ENCODE measurements around the gene RPL19. TPM values are rescaled to one million over a fixed set of nuclear protein-coding genes. Genes with fewer than 3 reads are reported as not detected.

The RPL19 gene
- total and polyA plus RNA-seq, 4 donors, result 475 to 999 (median 749) TPM

- Histone ChIP-seq H3K27me3 (ENCODE audit: control insufficient read depth in 4 of 4, insufficient read depth in 4 of 4, low read length in 3 of 4) (peaks cover 0 to 3% (median 1%) of the 10 kb centered on the region in 4 donors), H3K9ac (ENCODE audit: low read depth in 1 of 2, low read length in 2 of 2) (no peak overlapping the region), H3K4me3 (ENCODE audit: low read depth in 1 of 3, low read length in 3 of 3) (no peak overlapping the region), H3K9me3 (ENCODE audit: control insufficient read depth in 4 of 4, low read length in 3 of 4) (no peaks in the 10 kb centered on the region), H3K4me1 (ENCODE audit: control insufficient read depth in 4 of 4, insufficient read depth in 4 of 4, low read length in 3 of 4) (peaks cover 5 to 9% (median 6%) of the 10 kb centered on the region in 4 donors), H3K36me3 (ENCODE audit: control insufficient read depth in 4 of 4, insufficient read depth in 3 of 4, low read depth in 1 of 4, low read length in 3 of 4) (no peaks in the 10 kb centered on the region), H3K27ac (ENCODE audit: low read depth in 1 of 2, low read length in 2 of 2) (no peak overlapping the region)
- TF ChIP-seq ZBTB33 (IDR thresholded peaks at IDR 0.05), result no peak
- no peak for TF ChIP-seq REST (IDR thresholded peaks at IDR 0.05)
- no peak for TF ChIP-seq JUND (IDR thresholded peaks at IDR 0.05)
- no peak for TF ChIP-seq EGR1 (IDR thresholded peaks at IDR 0.05; ENCODE audit: low read depth in 2 of 2)
- no peak for TF ChIP-seq YY1 (IDR thresholded peaks at IDR 0.05)
- TF ChIP-seq RXRA (IDR thresholded peaks at IDR 0.05), result no peak
- no peak for TF ChIP-seq HNF4A (conservative IDR thresholded peaks at IDR 0.05)
- 86% methylated on average over 14 of the region's 14 CpGs for WGBS
- DNase-seq (ENCODE audit: low spot score), result no peak
These were observed 31.0 kb upstream of the RPL19 start for GRCh38 chr17:39169101-39169500.

GRCh38 chr17:39169518-39169917, 30.6 kb upstream of the RPL19 start:
- no peak overlapping the region for H3K4me3 ChIP-seq (ENCODE audit: low read depth in 1 of 3, low read length in 3 of 3)
- H3K27ac ChIP-seq (ENCODE audit: low read depth in 1 of 2, low read length in 2 of 2), result no peak overlapping the region
- no peaks in the 10 kb centered on the region for H3K9me3 ChIP-seq (ENCODE audit: control insufficient read depth in 4 of 4, low read length in 3 of 4)
- no peak for DNase-seq (ENCODE audit: low spot score)
- 83% methylated on average over 3 of the region's 3 CpGs for WGBS
- H3K27me3 ChIP-seq (ENCODE audit: control insufficient read depth in 4 of 4, insufficient read depth in 4 of 4, low read length in 3 of 4), result peaks cover 0 to 3% (median 1%) of the 10 kb centered on the region in 4 donors
- H3K9ac ChIP-seq (ENCODE audit: low read depth in 1 of 2, low read length in 2 of 2), result no peak overlapping the region
- peaks cover 5 to 8% (median 5%) of the 10 kb centered on the region in 4 donors for H3K4me1 ChIP-seq (ENCODE audit: control insufficient read depth in 4 of 4, insufficient read depth in 4 of 4, low read length in 3 of 4)
- no peaks in the 10 kb centered on the region for H3K36me3 ChIP-seq (ENCODE audit: control insufficient read depth in 4 of 4, insufficient read depth in 3 of 4, low read depth in 1 of 4, low read length in 3 of 4)
- TF ChIP-seq ZBTB33 (IDR thresholded peaks at IDR 0.05), result no peak
- TF ChIP-seq FOXA2 (IDR thresholded peaks at IDR 0.05), result no peak
- TF ChIP-seq HNF4A (conservative IDR thresholded peaks at IDR 0.05), result no peak
- no peak for TF ChIP-seq HNF4G (IDR thresholded peaks at IDR 0.05)
- TF ChIP-seq GABPA (IDR thresholded peaks at IDR 0.05 in 1 of 2, conservative IDR thresholded peaks at IDR 0.05 in 1 of 2), result no peak
- TF ChIP-seq YY1 (IDR thresholded peaks at IDR 0.05), result no peak
- TF ChIP-seq MAX (IDR thresholded peaks at IDR 0.05), result no peak
- no peak for TF ChIP-seq CTCF (IDR thresholded peaks at IDR 0.05; ENCODE audit: low read depth, low read length, missing input control)
- no peak for TF ChIP-seq FOXA1 (IDR thresholded peaks at IDR 0.05)
- TF ChIP-seq SP1 (IDR thresholded peaks at IDR 0.05), result no peak
- TF ChIP-seq TAF1 (conservative IDR thresholded peaks at IDR 0.05), result no peak
- TF ChIP-seq REST (IDR thresholded peaks at IDR 0.05), result no peak
- no peak for TF ChIP-seq RAD21 (IDR thresholded peaks at IDR 0.05)
- no peak for TF ChIP-seq RXRA (IDR thresholded peaks at IDR 0.05)
- no peak for TF ChIP-seq EGR1 (IDR thresholded peaks at IDR 0.05; ENCODE audit: low read depth in 2 of 2)
- TF ChIP-seq ATF3 (IDR thresholded peaks at IDR 0.05), result no peak
- TF ChIP-seq JUND (IDR thresholded peaks at IDR 0.05), result no peak
- TF ChIP-seq NR2F2 (IDR thresholded peaks at IDR 0.05), result no peak

Measured in liver (tissue), 9 donors.